ENCODE results near the gene DDX42.

DNA sequence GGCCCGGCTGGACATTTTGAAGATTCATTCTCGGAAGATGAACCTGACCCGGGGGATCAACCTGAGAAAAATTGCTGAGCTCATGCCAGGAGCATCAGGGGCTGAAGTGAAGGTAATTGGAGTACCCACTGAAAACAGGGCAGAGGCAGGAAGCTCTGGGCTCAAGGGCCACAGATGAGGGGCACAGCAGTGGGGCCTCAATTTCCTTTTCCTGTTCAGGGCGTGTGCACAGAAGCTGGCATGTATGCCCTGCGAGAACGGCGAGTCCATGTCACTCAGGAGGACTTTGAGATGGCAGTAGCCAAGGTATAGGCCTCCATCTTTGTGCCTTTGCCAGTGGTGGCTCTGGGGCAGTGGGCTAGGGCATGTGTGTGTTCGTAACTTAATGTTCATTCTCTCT, 57.5 kb downstream of the DDX42 start:
- TF ChIP-seq, protein P1, sequence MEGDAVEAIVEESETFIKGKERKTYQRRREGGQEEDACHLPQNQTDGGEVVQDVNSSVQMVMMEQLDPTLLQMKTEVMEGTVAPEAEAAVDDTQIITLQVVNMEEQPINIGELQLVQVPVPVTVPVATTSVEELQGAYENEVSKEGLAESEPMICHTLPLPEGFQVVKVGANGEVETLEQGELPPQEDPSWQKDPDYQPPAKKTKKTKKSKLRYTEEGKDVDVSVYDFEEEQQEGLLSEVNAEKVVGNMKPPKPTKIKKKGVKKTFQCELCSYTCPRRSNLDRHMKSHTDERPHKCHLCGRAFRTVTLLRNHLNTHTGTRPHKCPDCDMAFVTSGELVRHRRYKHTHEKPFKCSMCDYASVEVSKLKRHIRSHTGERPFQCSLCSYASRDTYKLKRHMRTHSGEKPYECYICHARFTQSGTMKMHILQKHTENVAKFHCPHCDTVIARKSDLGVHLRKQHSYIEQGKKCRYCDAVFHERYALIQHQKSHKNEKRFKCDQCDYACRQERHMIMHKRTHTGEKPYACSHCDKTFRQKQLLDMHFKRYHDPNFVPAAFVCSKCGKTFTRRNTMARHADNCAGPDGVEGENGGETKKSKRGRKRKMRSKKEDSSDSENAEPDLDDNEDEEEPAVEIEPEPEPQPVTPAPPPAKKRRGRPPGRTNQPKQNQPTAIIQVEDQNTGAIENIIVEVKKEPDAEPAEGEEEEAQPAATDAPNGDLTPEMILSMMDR (IDR thresholded peaks at IDR 0.05; ENCODE audit: poor library complexity): no peak
- TF ChIP-seq EZH2phosphoT487 (IDR thresholded peaks at IDR 0.05; ENCODE audit: low read depth, severe bottlenecking, unreplicated experiment): no peak

All from hepatocyte (in vitro differentiated cells).